ENCODE data around the gene SERHL2.
"Not testable (repeated sequence)": the region's sequence is repeated elsewhere in the genome, so short reads cannot be mapped to it uniquely, and the experiment has no call there.

The SERHL2 gene

GRCh38 chr22:42562279-42562678 is 8.5 kb downstream of the SERHL2 start:
- Histone ChIP-seq H3K4me1 (ENCODE audit: insufficient read depth, low read length) (0 out of 2 replicates have a peak, but pooled peaks cover 5% of the 10 kb centered on the region), H3K27ac (ENCODE audit: low read length) (no peak overlapping the region), H3K4me3 (ENCODE audit: low read length) (no peak overlapping the region), H3K27me3 (ENCODE audit: insufficient read depth, low read length) (peaks cover 17% of the 10 kb centered on the region; the same call in 1 of the 2 replicates), H3K36me3 (ENCODE audit: insufficient read depth, low read depth, low read length) (no peaks in the 10 kb centered on the region), H3K9ac (ENCODE audit: low read depth, low read length) (no peak overlapping the region), H3K9me3 (ENCODE audit: insufficient read depth, low read depth, low read length) (no peaks in the 10 kb centered on the region)

- Histone ChIP-seq H3K4me1 (ENCODE audit: insufficient read depth, low read length) (0 out of 2 replicates have a peak, but pooled peaks cover 5% of the 10 kb centered on the region), H3K9me3 (ENCODE audit: insufficient read depth, low read depth, low read length) (no peaks in the 10 kb centered on the region), H3K9ac (ENCODE audit: low read depth, low read length) (no peak overlapping the region), H3K27ac (ENCODE audit: low read length) (no peak overlapping the region), H3K36me3 (ENCODE audit: insufficient read depth, low read depth, low read length) (no peaks in the 10 kb centered on the region), H3K27me3 (ENCODE audit: insufficient read depth, low read length) (peaks cover 17% of the 10 kb centered on the region; the same call in 1 of the 2 replicates), H3K4me3 (ENCODE audit: low read length) (no peak overlapping the region)
These were observed 8.9 kb downstream of the SERHL2 start for GRCh38 chr22:42562684-42563083.

DNA sequence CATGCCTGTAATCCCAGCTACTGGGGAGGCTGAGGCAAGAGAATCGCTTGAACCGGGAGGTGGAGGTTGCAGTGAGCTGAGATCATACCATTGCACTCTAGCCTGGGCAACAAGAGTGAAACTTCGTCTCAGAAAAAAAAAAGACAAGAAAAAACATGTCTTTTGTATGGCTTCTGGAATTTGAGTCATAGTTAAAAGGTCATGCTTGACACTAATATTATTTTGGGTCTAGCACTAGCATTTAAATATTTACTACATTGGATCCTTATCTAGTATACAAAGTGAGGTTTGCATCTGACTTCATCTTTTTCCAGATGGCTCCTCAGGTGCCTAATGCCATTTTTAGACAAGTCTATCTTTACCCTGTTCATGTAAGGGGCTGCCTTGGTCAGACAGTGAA is 10.2 kb downstream of the SERHL2 start:
- not testable (repeated sequence) for H3K4me1 ChIP-seq (ENCODE audit: insufficient read depth, low read length); H3K9ac ChIP-seq (ENCODE audit: low read depth, low read length); H3K4me3 ChIP-seq (ENCODE audit: low read length); H3K27ac ChIP-seq (ENCODE audit: low read length); H3K9me3 ChIP-seq (ENCODE audit: insufficient read depth, low read depth, low read length); H3K36me3 ChIP-seq (ENCODE audit: insufficient read depth, low read depth, low read length)
- peaks cover 17% of the 10 kb centered on the region; the same call in 1 of the 2 replicates for H3K27me3 ChIP-seq (ENCODE audit: insufficient read depth, low read length)

DNA sequence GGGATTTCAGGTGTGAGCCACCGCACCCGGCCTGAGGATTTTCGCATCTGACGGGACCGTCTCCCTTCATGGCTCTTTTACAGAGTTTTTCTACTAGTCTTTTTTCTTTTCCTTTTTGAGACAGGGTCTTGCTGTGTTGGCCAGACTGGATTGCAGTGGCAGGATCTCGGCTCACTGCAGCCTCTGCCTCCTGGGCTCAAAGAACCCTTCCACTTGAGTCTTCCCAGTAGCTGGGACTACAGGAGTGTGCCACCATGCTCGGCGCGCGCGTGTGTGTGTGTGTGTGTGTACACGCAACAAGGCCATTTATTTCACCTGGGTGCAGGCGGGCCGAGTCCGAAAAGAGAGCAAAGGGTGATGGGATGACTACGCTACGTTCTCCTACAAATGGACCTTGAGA is 10.9 kb downstream of the SERHL2 start:
- no peaks in the 10 kb centered on the region for H3K9me3 ChIP-seq (ENCODE audit: insufficient read depth, low read depth, low read length)
- 0 out of 2 replicates have a peak, but pooled peaks cover 5% of the 10 kb centered on the region for H3K4me1 ChIP-seq (ENCODE audit: insufficient read depth, low read length)
- no peak overlapping the region for H3K4me3 ChIP-seq (ENCODE audit: low read length)
- no peak overlapping the region for H3K9ac ChIP-seq (ENCODE audit: low read depth, low read length)
- no peaks in the 10 kb centered on the region for H3K36me3 ChIP-seq (ENCODE audit: insufficient read depth, low read depth, low read length)
- no peak overlapping the region for H3K27ac ChIP-seq (ENCODE audit: low read length)
- peaks cover 15% of the 10 kb centered on the region; the same call in 1 of the 2 replicates for H3K27me3 ChIP-seq (ENCODE audit: insufficient read depth, low read length)

- no peaks in the 10 kb centered on the region for H3K36me3 ChIP-seq (ENCODE audit: insufficient read depth, low read depth, low read length)
- 0 out of 2 replicates have a peak, but pooled peaks cover 5% of the 10 kb centered on the region for H3K4me1 ChIP-seq (ENCODE audit: insufficient read depth, low read length)
- no peak overlapping the region for H3K9ac ChIP-seq (ENCODE audit: low read depth, low read length)
- no peak overlapping the region for H3K4me3 ChIP-seq (ENCODE audit: low read length)
- no peaks in the 10 kb centered on the region for H3K9me3 ChIP-seq (ENCODE audit: insufficient read depth, low read depth, low read length)
- H3K27me3 ChIP-seq (ENCODE audit: insufficient read depth, low read length) = peaks cover 14% of the 10 kb centered on the region; the same call in 1 of the 2 replicates
- H3K27ac ChIP-seq (ENCODE audit: low read length) = no peak overlapping the region
These were observed 12.2 kb downstream of the SERHL2 start for GRCh38 chr22:42565956-42566355.

DNA sequence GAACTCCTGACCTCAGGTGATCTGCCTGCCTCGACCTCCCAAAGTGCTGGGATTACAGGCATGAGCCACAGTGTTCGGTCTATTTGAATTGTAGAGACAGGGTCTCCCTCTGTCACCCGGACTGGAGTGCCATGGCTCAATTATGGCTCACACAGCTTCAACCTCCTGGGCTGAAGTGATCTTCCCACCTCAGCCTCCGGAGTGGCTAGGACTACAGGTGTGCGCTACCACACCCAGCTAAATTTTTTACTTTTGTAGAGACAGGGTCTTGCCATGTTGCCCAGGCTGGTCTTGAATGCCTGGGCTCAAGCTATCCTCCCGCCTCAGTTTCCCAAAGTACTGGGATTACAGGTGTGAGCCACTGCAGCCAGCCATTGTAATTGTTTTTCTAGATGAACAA is 14.2 kb downstream of the SERHL2 start:
- H3K36me3 ChIP-seq (ENCODE audit: insufficient read depth, low read depth, low read length) = peaks cover 11% of the 10 kb centered on the region
- not testable (repeated sequence) for H3K4me3 ChIP-seq (ENCODE audit: low read length); H3K27me3 ChIP-seq (ENCODE audit: insufficient read depth, low read length); H3K4me1 ChIP-seq (ENCODE audit: insufficient read depth, low read length); H3K9ac ChIP-seq (ENCODE audit: low read depth, low read length); H3K27ac ChIP-seq (ENCODE audit: low read length); H3K9me3 ChIP-seq (ENCODE audit: insufficient read depth, low read depth, low read length)

- not testable (repeated sequence) for H3K9ac ChIP-seq (ENCODE audit: low read depth, low read length); H3K9me3 ChIP-seq (ENCODE audit: insufficient read depth, low read depth, low read length); H3K4me3 ChIP-seq (ENCODE audit: low read length); H3K27me3 ChIP-seq (ENCODE audit: insufficient read depth, low read length); H3K4me1 ChIP-seq (ENCODE audit: insufficient read depth, low read length); H3K27ac ChIP-seq (ENCODE audit: low read length)
- H3K36me3 ChIP-seq (ENCODE audit: insufficient read depth, low read depth, low read length) = peaks cover 28% of the 10 kb centered on the region
These were observed 16.8 kb downstream of the SERHL2 start for GRCh38 chr22:42570580-42570979.

DNA sequence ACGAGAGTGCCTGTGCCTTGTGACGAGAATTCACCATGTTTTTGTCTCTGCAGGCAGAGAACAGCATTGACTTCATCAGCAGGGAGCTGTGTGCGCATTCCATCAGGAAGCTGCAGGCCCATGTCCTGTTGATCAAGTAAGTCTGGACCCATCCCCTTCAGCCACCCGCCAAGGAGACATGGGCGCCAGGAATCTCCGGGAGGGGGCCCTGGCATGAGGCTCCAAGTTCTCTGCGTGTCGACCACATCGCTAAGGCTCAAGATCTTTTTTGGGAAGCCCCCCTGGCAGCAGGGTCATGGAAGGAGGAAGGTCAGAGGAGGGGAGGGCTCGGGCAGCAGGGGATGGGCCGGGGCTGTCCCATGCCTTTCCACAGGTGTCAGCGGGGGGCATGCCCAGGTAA is 17.3 kb downstream of the SERHL2 start:
- not testable (repeated sequence) for H3K9me3 ChIP-seq (ENCODE audit: insufficient read depth, low read depth, low read length); H3K27me3 ChIP-seq (ENCODE audit: insufficient read depth, low read length); H3K27ac ChIP-seq (ENCODE audit: low read length); H3K4me3 ChIP-seq (ENCODE audit: low read length); H3K9ac ChIP-seq (ENCODE audit: low read depth, low read length); H3K4me1 ChIP-seq (ENCODE audit: insufficient read depth, low read length)
- peaks cover 28% of the 10 kb centered on the region for H3K36me3 ChIP-seq (ENCODE audit: insufficient read depth, low read depth, low read length)

DNA sequence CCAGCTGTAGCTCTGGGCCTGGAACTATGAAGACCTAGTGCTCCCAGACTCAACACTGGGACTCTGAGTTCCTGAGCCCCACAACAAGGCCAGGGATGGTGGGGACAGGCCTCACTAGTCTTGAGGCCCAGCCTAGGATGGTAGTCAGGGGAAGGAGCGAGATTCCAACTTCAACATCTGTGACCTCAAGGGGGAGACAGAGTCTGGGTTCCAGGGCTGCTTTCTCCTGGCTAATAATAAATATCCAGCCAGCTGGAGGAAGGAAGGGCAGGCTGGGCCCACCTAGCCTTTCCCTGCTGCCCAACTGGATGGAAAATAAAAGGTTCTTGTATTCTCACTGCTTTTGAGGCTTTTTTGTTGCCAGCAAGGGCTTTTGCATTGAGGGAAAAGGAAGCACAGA is 20.3 kb downstream of the SERHL2 start:
- peaks cover 50% of the 10 kb centered on the region for H3K36me3 ChIP-seq (ENCODE audit: insufficient read depth, low read depth, low read length)
- H3K27me3 ChIP-seq (ENCODE audit: insufficient read depth, low read length); H3K27ac ChIP-seq (ENCODE audit: low read length); H3K9ac ChIP-seq (ENCODE audit: low read depth, low read length); H3K9me3 ChIP-seq (ENCODE audit: insufficient read depth, low read depth, low read length); H3K4me1 ChIP-seq (ENCODE audit: insufficient read depth, low read length); H3K4me3 ChIP-seq (ENCODE audit: low read length): not testable (repeated sequence)

DNA sequence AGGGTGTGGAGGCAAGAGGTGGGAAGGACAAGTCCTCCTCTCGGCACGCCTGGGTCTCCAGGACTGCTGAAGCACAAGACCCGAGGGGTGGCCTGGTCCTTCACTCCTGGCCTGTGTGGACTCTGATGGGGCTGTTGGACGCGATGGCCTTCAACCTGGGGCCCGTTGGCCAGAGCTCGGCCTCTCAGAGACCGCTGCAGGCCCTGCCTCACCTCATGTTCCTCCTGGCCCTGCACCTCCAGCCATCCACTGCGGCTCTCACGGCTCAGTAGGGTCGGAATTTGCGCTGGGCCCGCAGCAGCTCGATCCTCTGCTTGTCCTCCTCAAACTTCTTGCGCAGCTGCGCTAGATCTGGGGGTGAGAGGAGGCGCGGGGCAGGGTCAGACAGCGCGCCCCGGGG is 20.7 kb downstream of the SERHL2 start:
- H3K9ac ChIP-seq (ENCODE audit: low read depth, low read length); H3K9me3 ChIP-seq (ENCODE audit: insufficient read depth, low read depth, low read length); H3K27me3 ChIP-seq (ENCODE audit: insufficient read depth, low read length); H3K4me1 ChIP-seq (ENCODE audit: insufficient read depth, low read length); H3K27ac ChIP-seq (ENCODE audit: low read length); H3K4me3 ChIP-seq (ENCODE audit: low read length): not testable (repeated sequence)
- H3K36me3 ChIP-seq (ENCODE audit: insufficient read depth, low read depth, low read length) = peaks cover 54% of the 10 kb centered on the region

GRCh38 chr22:42575996-42576574 is 22.3 kb downstream of the SERHL2 start:
- H3K27ac ChIP-seq (ENCODE audit: low read length); H3K4me3 ChIP-seq (ENCODE audit: low read length); H3K4me1 ChIP-seq (ENCODE audit: insufficient read depth, low read length); H3K9me3 ChIP-seq (ENCODE audit: insufficient read depth, low read depth, low read length); H3K9ac ChIP-seq (ENCODE audit: low read depth, low read length); H3K27me3 ChIP-seq (ENCODE audit: insufficient read depth, low read length): not testable (repeated sequence)
- H3K36me3 ChIP-seq (ENCODE audit: insufficient read depth, low read depth, low read length) = peaks cover 60% of the 10 kb centered on the region

GRCh38 chr22:42577141-42577540 is 23.4 kb downstream of the SERHL2 start:
- peaks cover 57% of the 10 kb centered on the region for H3K36me3 ChIP-seq (ENCODE audit: insufficient read depth, low read depth, low read length)
- H3K27me3 ChIP-seq (ENCODE audit: insufficient read depth, low read length) = not testable (repeated sequence)

More at GRCh38 chr22:42577141-42577540, 23.4 kb downstream of the SERHL2 start:
- H3K4me3 ChIP-seq (ENCODE audit: low read length); H3K27ac ChIP-seq (ENCODE audit: low read length); H3K9ac ChIP-seq (ENCODE audit: low read depth, low read length); H3K4me1 ChIP-seq (ENCODE audit: insufficient read depth, low read length); H3K9me3 ChIP-seq (ENCODE audit: insufficient read depth, low read depth, low read length): not testable (repeated sequence)

Data from iPS-20b (cell line).